HG03108 (cell line): ENCODE data around the gene MAP1B.

Experiments
- ATAC-seq: cut with Tn5 transposase; IDR thresholded peaks from one replicate; pipeline ENCODE4 v1.9.1; 2021; ENCODE audit warnings: moderate library complexity; ENCODE audit not compliant: unreplicated experiment

The MAP1B gene

GRCh38 chr5:72129725-72130124, 22.4 kb downstream of the MAP1B start:
- ATAC-seq: no peak

- ATAC-seq: no peak
Observed at GRCh38 chr5:72130351-72130761, 23.1 kb downstream of the MAP1B start.

GRCh38 chr5:72133212-72133990, 26.1 kb downstream of the MAP1B start:
- ATAC-seq: no peak

- ATAC-seq: no peak
Observed at GRCh38 chr5:72134226-72134899, 27.1 kb downstream of the MAP1B start.

GRCh38 chr5:72137826-72138409, 30.6 kb downstream of the MAP1B start:
- no peak for ATAC-seq

- ATAC-seq: no peak
Observed at GRCh38 chr5:72138943-72139521, 31.8 kb downstream of the MAP1B start.

- ATAC-seq: no peak
Observed at GRCh38 chr5:72140711-72141110, 33.4 kb downstream of the MAP1B start.

GRCh38 chr5:72141440-72142355, 34.4 kb downstream of the MAP1B start:
- ATAC-seq: no peak

- ATAC-seq: no peak
Observed at GRCh38 chr5:72144762-72145161, 37.5 kb downstream of the MAP1B start.

GRCh38 chr5:72145348-72145747, 38.1 kb downstream of the MAP1B start:
- no peak for ATAC-seq

GRCh38 chr5:72146056-72146455, 38.8 kb downstream of the MAP1B start:
- ATAC-seq: no peak

GRCh38 chr5:72147569-72147968, 40.3 kb downstream of the MAP1B start:
- no peak for ATAC-seq

- no peak for ATAC-seq
Observed at GRCh38 chr5:72149742-72150141, 42.5 kb downstream of the MAP1B start.

- no peak for ATAC-seq
Observed at GRCh38 chr5:72151169-72151568, 43.9 kb downstream of the MAP1B start.

GRCh38 chr5:72151646-72152045, 44.4 kb downstream of the MAP1B start:
- ATAC-seq: no peak

GRCh38 chr5:72152545-72152944, 45.3 kb downstream of the MAP1B start:
- no peak for ATAC-seq

GRCh38 chr5:72153551-72153950, 46.3 kb downstream of the MAP1B start:
- no peak for ATAC-seq

GRCh38 chr5:72154076-72154756, 46.9 kb downstream of the MAP1B start:
- no peak for ATAC-seq

- ATAC-seq: no peak
Observed at GRCh38 chr5:72156946-72157624, 49.8 kb downstream of the MAP1B start.

GRCh38 chr5:72157625-72157962, 50.3 kb downstream of the MAP1B start:
- ATAC-seq: no peak
